Neural progenitor cell (in vitro differentiated cells): Measurements from ENCODE around the gene SLC4A2. TPM values are rescaled to one million over a fixed set of nuclear protein-coding genes. Genes with fewer than 3 reads are reported as not detected.
A peak's percentile ranks its signal among the peaks of the same experiment; 100 is the strongest.

ENCODE experiments used
- DNase-seq: peaks from one replicate; pipeline ENCODE4 v3.0.0-alpha.2; 2016; ENCODE audit warnings: low spot score
- H2AFZ ChIP-seq: fragments of 200-600 bp; sonication (generic); replicated peaks from 2 replicates; pipeline ENCODE4 v1.6.1; 2016; ENCODE audit warnings: antibody characterized with exemption
- H3F3A ChIP-seq: fragments of 200-600 bp; sonication (generic); 2 replicates; pipeline ENCODE4 v1.6.1; 2016; ENCODE audit warnings: antibody characterized with exemption, low read depth
- H3K27ac ChIP-seq: fragments of 200-600 bp; sonication (generic); 2 replicates; pipeline ENCODE4 v1.5.1; 2016; ENCODE audit warnings: mild to moderate bottlenecking
- H3K27me3 ChIP-seq: fragments of 200-600 bp; sonication (generic); 2 replicates; pipeline ENCODE4 v1.6.1; 2016; ENCODE audit warnings: mild to moderate bottlenecking, moderate library complexity
- H3K36me3 ChIP-seq: fragments of 200-600 bp; sonication (generic); 2 replicates; pipeline ENCODE4 v1.5.1; 2016
- H3K4me1 ChIP-seq: fragments of 200-600 bp; sonication (generic); 2 replicates; pipeline ENCODE4 v1.6.1; 2016; ENCODE audit warnings: mixed run types
- H3K4me2 ChIP-seq: fragments of 200-600 bp; sonication (generic); 2 replicates; pipeline ENCODE4 v1.6.1; 2016
- H3K4me3 ChIP-seq: fragments of 200-600 bp; sonication (generic); 2 replicates; pipeline ENCODE4 v1.5.1; 2016
- H3K79me2 ChIP-seq: fragments of 200-600 bp; sonication (generic); 2 replicates; pipeline ENCODE4 v1.6.1; 2016; ENCODE audit warnings: low read depth
- H3K9ac ChIP-seq: fragments of 200-600 bp; sonication (generic); 2 replicates; pipeline ENCODE4 v1.6.1; 2016
- H3K9me3 ChIP-seq: fragments of 200-600 bp; sonication (generic); 2 replicates; pipeline ENCODE4 v1.5.1; 2016; ENCODE audit warnings: low read depth
- H4K20me1 ChIP-seq: fragments of 200-600 bp; sonication (generic); 2 replicates; pipeline ENCODE4 v1.6.1; 2016; ENCODE audit warnings: low read depth
- H3K27ac Mint-ChIP-seq: 3 replicates; pipeline ENCODE4 v1.8.0; 2021; ENCODE audit warnings: mixed read lengths
- H3K27me3 Mint-ChIP-seq: 2 replicates; pipeline ENCODE4 v1.8.0; 2022; ENCODE audit warnings: low read depth, mild to moderate bottlenecking, inconsistent platforms, moderate library complexity, mixed read lengths; ENCODE audit not compliant: insufficient read depth
- H3K36me3 Mint-ChIP-seq: 3 replicates; pipeline ENCODE4 v1.8.0; 2021; ENCODE audit warnings: mixed read lengths
- H3K4me1 Mint-ChIP-seq: 3 replicates; pipeline ENCODE4 v1.8.0; 2021; ENCODE audit warnings: mixed read lengths
- H3K4me3 Mint-ChIP-seq: 3 replicates; pipeline ENCODE4 v1.8.0; 2021; ENCODE audit warnings: mild to moderate bottlenecking, moderate library complexity, mixed read lengths
- H3K9me3 Mint-ChIP-seq: 3 replicates; pipeline ENCODE4 v1.8.0; 2020; ENCODE audit warnings: mixed read lengths
- CTCF ChIP-seq: fragments of 200-600 bp; sonication (generic); IDR thresholded peaks from 2 replicates; pipeline ENCODE4 v1.5.1; 2017; ENCODE audit warnings: antibody characterized with exemption, mild to moderate bottlenecking
- EZH2 ChIP-seq: fragments of 200-600 bp; sonication (generic); IDR thresholded peaks from 2 replicates; pipeline ENCODE4 v1.6.1; 2017; ENCODE audit warnings: antibody characterized with exemption, mild to moderate bottlenecking, moderate library complexity
- EZH2phosphoT487 ChIP-seq: fragments of 200-600 bp; sonication (generic); IDR thresholded peaks from 2 replicates; pipeline ENCODE4 v1.6.1; 2017; ENCODE audit warnings: antibody characterized with exemption
- total RNA-seq: library from RNA; depleted of rRNA; stranded (reverse); fragments of >200 nt; gene quantifications from 2 replicates; pipeline ENCODE4 v1.2.3, GENCODE V29; 2015; ENCODE audit warnings: low replicate concordance

The SLC4A2 gene
- total RNA-seq, 1 donor from 2014 or later, result 26.1 TPM

DNA sequence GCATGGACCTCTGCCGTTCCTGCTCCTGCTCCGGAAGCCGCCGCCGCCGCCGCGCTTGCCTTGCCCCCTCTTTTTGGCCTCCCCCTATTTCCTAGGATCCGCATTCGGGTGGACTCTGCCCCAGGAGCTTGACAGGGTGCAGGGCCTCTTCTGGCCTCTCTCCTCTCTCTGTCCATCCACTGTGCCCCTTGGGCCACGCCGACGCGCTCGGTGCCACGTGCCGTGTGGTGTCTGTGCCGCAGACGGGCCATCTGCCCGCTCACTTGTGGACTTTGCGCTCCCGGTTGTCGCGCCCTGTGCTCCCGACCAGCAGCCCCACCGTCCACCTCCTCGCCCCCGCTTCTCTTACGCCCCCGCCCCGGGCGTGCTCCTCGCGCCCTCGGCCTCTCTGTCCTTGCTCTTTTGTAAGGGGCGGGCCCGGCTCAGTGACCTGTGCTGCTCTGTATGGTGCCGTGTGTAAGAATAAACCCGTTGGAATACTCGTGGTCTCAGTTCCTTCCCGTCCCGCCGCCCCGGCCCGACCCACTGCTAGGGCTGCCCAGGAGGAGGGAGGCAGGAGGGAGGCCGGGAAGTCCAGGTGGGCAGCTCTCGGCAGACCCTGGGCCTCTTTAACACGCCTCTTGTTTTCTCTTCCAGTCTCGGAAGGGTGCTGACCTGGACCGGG is 63.9 kb downstream of the SLC4A2 start:
- Mint-ChIP-seq H3K36me3 (peaks cover 22% of the 10 kb centered on the region), H3K9me3 (no peaks in the 10 kb centered on the region), H3K4me3 (peak overlapping the region; percentile 27), H3K27me3 (peaks cover 12% of the 10 kb centered on the region), H3K4me1 (peaks cover 27% of the 10 kb centered on the region), H3K27ac (no peak overlapping the region)
- Histone ChIP-seq H2AFZ (no peak overlapping the region), H3K9me3 (no peaks in the 10 kb centered on the region), H3K27me3 (no peaks in the 10 kb centered on the region), H3K79me2 (no peaks in the 10 kb centered on the region), H3K4me2 (no peak overlapping the region), H3F3A (peaks cover 41% of the 10 kb centered on the region), H3K9ac (no peak overlapping the region), H3K36me3 (no peaks in the 10 kb centered on the region), H4K20me1 (peaks cover 79% of the 10 kb centered on the region), H3K27ac (no peak overlapping the region), H3K4me1 (peaks cover 8% of the 10 kb centered on the region), H3K4me3 (no peak overlapping the region)
- no peak for TF ChIP-seq EZH2
- TF ChIP-seq CTCF, result no peak
- DNase-seq, result no peak

DNA sequence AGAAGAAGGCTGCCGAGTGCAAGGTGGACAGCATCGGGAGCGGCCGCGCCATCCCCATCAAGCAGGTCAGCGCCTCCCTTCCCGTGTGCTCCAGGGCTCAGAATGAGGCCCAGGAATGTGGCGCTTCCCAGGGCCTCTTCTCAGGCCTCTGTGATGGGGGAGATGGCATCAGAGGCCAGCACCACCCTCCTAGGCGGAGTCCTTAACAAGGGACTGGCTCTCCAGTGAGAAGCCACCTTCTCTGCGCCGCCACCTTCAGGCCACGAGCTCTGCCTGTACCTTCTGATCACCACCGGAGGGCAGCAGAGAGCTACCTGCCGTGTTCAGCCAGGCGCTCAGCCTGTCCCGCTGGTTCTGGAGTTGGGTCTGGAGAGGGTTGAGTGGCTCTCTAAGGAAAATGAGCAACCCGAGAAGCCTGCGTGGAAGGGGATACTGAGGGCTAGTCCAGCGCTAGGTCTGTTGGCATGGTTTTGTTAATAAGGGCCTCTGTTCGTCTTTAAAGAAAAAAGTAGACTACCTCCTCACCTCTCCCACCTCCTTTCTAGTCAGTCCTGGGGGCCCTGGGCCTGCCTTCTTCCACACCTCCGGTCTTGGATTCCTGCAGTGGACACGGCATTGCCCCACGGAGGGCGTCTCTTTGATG is 64.6 kb downstream of the SLC4A2 start:
- Histone ChIP-seq H3K4me2 (no peak overlapping the region), H2AFZ (no peak overlapping the region), H3K4me3 (no peak overlapping the region), H3K9ac (no peak overlapping the region), H3K36me3 (no peaks in the 10 kb centered on the region), H3K4me1 (peaks cover 8% of the 10 kb centered on the region), H3K27me3 (no peaks in the 10 kb centered on the region), H3K79me2 (no peaks in the 10 kb centered on the region), H3K27ac (no peak overlapping the region), H3K9me3 (no peaks in the 10 kb centered on the region), H3F3A (peaks cover 41% of the 10 kb centered on the region), H4K20me1 (peaks cover 77% of the 10 kb centered on the region)
- peak; percentile 89 for DNase-seq
- Mint-ChIP-seq H3K27ac (no peak overlapping the region), H3K36me3 (peaks cover 26% of the 10 kb centered on the region), H3K27me3 (peaks cover 12% of the 10 kb centered on the region), H3K4me1 (peaks cover 27% of the 10 kb centered on the region), H3K9me3 (no peaks in the 10 kb centered on the region), H3K4me3 (peak overlapping the region; percentile 27)
- TF ChIP-seq EZH2phosphoT487, result no peak
- TF ChIP-seq CTCF, result peak; percentile 100
- TF ChIP-seq EZH2, result peak; percentile 48

GRCh38 chr7:151124481-151124880 is 65.1 kb downstream of the SLC4A2 start:
- Histone ChIP-seq H3K79me2 (no peaks in the 10 kb centered on the region), H3F3A (peaks cover 41% of the 10 kb centered on the region), H2AFZ (no peak overlapping the region), H4K20me1 (peaks cover 74% of the 10 kb centered on the region), H3K4me1 (peaks cover 8% of the 10 kb centered on the region), H3K9me3 (no peaks in the 10 kb centered on the region), H3K27ac (no peak overlapping the region), H3K27me3 (no peaks in the 10 kb centered on the region), H3K4me3 (no peak overlapping the region), H3K9ac (no peak overlapping the region), H3K36me3 (no peaks in the 10 kb centered on the region), H3K4me2 (no peak overlapping the region)
- Mint-ChIP-seq H3K36me3 (peaks cover 26% of the 10 kb centered on the region), H3K4me3 (peak overlapping the region; percentile 82), H3K27ac (no peak overlapping the region), H3K9me3 (no peaks in the 10 kb centered on the region), H3K27me3 (peaks cover 12% of the 10 kb centered on the region), H3K4me1 (peaks cover 27% of the 10 kb centered on the region)
- TF ChIP-seq EZH2 (no peak), CTCF (no peak), EZH2phosphoT487 (no peak)
- no peak for DNase-seq
